AG09319 (cell line): ENCODE measurements around the gene CACNG7.

Experiments
- DNase-seq: peaks from one replicate; pipeline ENCODE4 v3.0.0-alpha.2; 2010; ENCODE audit warnings: low read depth; ENCODE audit errors: extremely low read depth
- TF ChIP-seq, protein P1 (sequence below): IDR thresholded peaks from 2 replicates; pipeline ENCODE4 v1.5.1; 2011; ENCODE audit warnings: low read depth, mild to moderate bottlenecking, inconsistent platforms, low read length, moderate library complexity

The CACNG7 gene, protein sequence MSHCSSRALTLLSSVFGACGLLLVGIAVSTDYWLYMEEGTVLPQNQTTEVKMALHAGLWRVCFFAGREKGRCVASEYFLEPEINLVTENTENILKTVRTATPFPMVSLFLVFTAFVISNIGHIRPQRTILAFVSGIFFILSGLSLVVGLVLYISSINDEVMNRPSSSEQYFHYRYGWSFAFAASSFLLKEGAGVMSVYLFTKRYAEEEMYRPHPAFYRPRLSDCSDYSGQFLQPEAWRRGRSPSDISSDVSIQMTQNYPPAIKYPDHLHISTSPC

DNA sequence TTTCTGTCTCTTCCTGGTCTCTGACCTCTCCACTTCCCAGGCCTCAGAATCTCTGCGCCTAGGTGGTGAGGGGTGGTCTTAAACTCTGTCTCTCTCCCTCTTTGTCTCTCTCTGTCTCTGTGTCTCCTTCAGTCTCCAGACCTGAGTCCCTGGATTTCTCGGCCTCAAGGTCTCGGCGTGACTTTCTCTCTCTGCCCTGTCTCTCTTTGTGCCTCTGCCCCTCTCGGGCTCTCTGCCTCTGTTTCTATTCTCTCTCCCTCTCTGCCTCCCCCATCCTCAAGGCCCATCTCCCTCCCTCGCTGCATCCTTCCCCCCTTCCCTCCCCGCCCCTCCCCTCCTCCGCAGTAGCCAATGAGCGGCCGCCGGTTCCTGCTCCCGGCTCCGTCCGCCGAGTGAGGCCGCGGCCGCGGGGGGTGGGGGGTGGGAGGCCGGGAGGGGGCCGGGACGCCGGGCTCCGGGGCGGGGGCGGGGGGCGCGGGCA, at the start of gene CACNG7:
TSS of gene CACNG7 (plus strand) at position 344 of the 481 bp plus-strand sequence. CDS start 3,554 bp downstream, outside the sequence.
- DNase-seq: no peak
- TF ChIP-seq, protein P1, sequence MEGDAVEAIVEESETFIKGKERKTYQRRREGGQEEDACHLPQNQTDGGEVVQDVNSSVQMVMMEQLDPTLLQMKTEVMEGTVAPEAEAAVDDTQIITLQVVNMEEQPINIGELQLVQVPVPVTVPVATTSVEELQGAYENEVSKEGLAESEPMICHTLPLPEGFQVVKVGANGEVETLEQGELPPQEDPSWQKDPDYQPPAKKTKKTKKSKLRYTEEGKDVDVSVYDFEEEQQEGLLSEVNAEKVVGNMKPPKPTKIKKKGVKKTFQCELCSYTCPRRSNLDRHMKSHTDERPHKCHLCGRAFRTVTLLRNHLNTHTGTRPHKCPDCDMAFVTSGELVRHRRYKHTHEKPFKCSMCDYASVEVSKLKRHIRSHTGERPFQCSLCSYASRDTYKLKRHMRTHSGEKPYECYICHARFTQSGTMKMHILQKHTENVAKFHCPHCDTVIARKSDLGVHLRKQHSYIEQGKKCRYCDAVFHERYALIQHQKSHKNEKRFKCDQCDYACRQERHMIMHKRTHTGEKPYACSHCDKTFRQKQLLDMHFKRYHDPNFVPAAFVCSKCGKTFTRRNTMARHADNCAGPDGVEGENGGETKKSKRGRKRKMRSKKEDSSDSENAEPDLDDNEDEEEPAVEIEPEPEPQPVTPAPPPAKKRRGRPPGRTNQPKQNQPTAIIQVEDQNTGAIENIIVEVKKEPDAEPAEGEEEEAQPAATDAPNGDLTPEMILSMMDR: no peak

DNA sequence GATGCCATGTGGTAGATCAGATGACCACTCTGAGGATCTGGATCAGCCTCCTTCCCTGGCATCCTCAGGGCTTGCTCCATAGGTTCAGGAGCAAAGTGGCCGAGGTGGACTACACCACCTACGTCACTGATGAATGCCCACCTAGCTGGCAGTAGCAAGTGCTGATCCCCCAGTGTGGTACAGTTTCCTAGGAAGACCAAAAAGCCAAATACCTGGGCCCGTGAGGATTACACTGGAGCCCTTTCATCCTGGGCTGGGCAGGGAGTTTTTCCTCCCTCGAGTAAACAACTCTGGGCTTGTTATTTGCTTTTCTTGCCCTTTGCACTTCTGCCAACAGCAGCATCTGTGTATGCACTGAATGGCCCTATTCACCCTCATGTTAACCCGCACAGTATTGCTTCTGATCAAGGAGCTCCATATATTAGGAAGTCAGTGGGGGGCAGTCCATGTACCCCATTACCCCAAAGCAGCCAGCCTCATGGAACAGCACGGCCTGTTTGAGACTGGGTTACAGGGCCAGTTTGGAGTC, 44.7 kb upstream of the CACNG7 start:
- TF ChIP-seq, protein P1: no peak
- DNase-seq: no peak

DNA sequence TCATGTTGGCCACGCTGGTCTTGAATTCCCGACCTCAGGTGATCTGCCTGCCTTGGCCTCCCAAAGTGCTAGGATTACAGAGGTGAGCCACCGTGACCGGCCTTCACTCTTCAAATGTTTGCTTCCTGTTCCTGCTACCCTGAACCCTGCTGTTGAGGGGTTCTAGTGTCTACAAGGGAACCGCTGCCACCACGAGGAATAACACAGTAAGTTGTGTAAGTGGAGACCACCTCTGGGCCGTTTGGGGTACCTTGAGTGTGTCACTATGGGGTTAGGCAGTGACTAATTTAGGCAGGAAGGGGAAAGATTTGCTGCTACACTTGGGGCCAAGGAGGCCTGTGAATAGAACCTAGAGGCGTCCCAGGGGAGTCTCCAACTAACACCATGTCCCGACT, 43.6 kb upstream of the CACNG7 start:
- TF ChIP-seq, protein P1: no peak
- no peak for DNase-seq

DNA sequence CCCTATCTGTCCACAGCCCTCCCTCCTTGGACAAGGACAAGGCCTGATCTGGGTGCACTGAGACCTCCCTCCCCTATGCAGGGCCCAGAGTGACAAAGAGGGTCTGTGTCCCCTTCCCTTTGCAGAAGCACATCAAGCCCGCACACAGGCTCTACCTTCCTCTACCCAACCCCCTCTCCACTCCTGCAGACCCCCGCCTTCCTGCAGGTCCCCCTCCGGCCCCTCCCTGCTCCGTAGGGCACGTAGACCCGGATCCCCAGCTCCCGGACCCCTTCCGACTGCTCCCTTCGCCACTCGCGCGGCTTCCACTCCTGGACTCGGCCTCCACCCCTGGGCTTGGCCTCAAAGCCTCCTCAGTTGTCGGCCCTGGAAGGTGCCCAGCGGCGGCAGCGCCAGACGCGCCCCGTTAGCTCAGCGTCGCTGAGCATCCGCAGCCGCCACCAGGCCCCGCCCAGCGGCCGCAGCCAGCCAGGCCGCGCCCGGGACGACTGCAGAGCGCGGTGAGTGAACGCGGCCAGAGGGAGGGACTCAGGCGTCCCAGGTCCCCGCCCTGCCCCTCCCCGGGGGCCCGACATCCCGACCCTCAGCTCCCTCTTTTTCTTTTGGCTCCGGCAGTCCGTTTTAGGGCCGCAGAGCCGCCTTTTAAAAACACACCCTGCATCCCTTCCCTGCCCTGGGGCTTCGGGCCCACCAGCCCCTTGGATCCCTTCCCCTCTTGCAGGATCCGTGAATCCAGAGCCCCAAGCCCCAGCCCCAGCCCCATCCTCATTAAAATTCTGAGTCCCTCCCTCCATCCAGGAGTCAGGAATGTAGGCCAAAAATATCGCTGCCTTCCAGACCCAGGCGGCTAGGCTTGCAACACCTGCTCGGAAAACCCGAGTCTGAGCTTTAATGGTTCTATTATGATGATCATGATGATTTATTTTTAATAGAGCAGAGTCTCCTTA, 42.9 kb upstream of the CACNG7 start:
- TF ChIP-seq, protein P1: no peak
- no peak for DNase-seq

DNA sequence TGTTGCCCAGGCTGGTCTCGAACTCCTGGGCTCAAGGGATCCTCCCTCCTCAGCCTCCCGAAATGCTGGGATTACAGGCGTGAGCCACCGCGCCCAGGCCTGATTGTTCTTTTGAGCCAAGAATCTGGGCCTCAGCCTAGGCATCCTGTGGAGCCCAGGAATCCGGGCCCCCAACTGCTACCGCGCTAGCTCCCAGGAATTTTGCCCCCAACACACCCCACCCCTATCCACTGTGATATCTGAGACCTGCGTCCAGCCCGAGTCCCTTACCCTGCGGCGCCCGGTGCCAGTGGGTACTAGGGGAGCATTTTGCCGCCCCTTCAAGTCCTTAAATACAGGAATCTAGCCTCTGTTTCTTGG, 42.2 kb upstream of the CACNG7 start:
- DNase-seq: no peak
- TF ChIP-seq, protein P1: no peak

DNA sequence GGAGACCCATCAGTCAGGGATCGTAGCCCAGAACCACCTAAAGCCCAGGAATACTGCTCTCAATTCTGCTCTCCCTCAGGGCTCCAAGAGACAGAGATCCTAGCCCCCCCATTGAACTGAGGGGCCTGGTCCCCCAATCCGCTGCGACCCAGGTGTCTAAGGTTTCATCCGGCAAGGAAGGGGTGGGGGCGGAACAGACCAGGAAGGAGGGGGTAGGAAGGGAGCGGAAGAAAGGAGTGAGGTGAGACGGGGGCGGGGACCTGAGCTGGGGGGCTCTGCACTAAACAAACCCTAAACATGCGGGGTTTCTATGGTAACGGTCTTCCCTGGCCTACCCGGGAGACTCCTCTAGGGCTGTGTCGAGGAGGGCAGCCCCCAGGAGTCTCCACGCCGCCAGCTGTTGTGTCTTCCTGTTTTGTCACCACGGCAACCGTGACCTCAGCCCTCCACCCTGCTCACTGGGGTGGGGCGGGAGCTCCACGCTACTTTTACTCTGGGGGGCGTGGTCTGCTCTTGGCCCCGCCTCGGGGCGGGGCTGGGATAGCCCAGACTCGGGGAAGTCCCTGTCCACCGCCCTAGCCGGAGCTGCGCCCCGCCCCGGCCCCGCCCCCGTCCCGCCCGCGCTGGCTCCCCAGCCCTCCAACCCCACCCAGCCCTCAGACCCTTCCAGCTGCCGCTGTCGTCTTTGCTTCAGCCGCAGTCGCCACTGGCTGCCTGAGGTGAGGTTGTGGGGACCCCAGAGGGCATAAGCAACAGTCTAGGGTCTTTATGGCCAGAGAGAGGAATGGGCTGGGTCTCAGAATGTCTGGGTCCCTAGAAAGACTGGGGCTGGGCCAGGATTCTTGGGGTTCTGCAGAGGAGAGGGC, 41.6 kb upstream of the CACNG7 start, which contains the start of gene MYADM:
TSS of gene MYADM (plus strand) at position 659 of the 866 bp plus-strand sequence. CDS start 5,647 bp downstream, outside the sequence.
- DNase-seq: peak; percentile 98
- TF ChIP-seq, protein P1: no peak
